Measurements from ENCODE around the gene SCGB1D4.
"Not testable (repeated sequence)": the region's sequence is repeated elsewhere in the genome, so short reads cannot be mapped to it uniquely, and the experiment has no call there.

Gene SCGB1D4

GRCh38 chr11:62337303-62338181, 38.7 kb upstream of the SCGB1D4 start, which contains the start of gene ASRGL1:
Gene ASRGL1, plus strand, starts transcription at chr11:62337448. Its CDS starts 530 bp downstream, at chr11:62337978.
- peak; percentile 82 for DNase-seq (ENCODE audit: low spot score)
- TF ChIP-seq CTCF (IDR thresholded peaks at IDR 0.05; ENCODE audit: extremely low read depth, insufficient read depth, missing control alignments): no peak
- in situ Hi-C loops (cut with MboI; ENCODE audit: low pct_unique_long_range_greater_than_20kb, low sequenced_read_pairs, unreplicated experiment): no loop called here

- DNase-seq (ENCODE audit: low spot score); in situ Hi-C loops (cut with MboI; ENCODE audit: low pct_unique_long_range_greater_than_20kb, low sequenced_read_pairs, unreplicated experiment): not testable (repeated sequence)
These were observed 38.1 kb upstream of the SCGB1D4 start for GRCh38 chr11:62336949-62337302.

GRCh38 chr11:62333768-62334167, 34.9 kb upstream of the SCGB1D4 start:
- in situ Hi-C loops (cut with MboI; ENCODE audit: low pct_unique_long_range_greater_than_20kb, low sequenced_read_pairs, unreplicated experiment): no loop called here
- TF ChIP-seq CTCF (IDR thresholded peaks at IDR 0.05; ENCODE audit: extremely low read depth, insufficient read depth, missing control alignments): no peak
- no peak for DNase-seq (ENCODE audit: low spot score)

GRCh38 chr11:62331264-62331663, 32.4 kb upstream of the SCGB1D4 start:
- in situ Hi-C loops (cut with MboI; ENCODE audit: low pct_unique_long_range_greater_than_20kb, low sequenced_read_pairs, unreplicated experiment); DNase-seq (ENCODE audit: low spot score): not testable (repeated sequence)

GRCh38 chr11:62327541-62327940, 28.7 kb upstream of the SCGB1D4 start:
- DNase-seq (ENCODE audit: low spot score); in situ Hi-C loops (cut with MboI; ENCODE audit: low pct_unique_long_range_greater_than_20kb, low sequenced_read_pairs, unreplicated experiment): not testable (repeated sequence)

- in situ Hi-C loops (cut with MboI; ENCODE audit: low pct_unique_long_range_greater_than_20kb, low sequenced_read_pairs, unreplicated experiment); DNase-seq (ENCODE audit: low spot score): not testable (repeated sequence)
These were observed 27.8 kb upstream of the SCGB1D4 start for GRCh38 chr11:62326719-62327118.

GRCh38 chr11:62325781-62326180, 26.9 kb upstream of the SCGB1D4 start:
- in situ Hi-C loops (cut with MboI; ENCODE audit: low pct_unique_long_range_greater_than_20kb, low sequenced_read_pairs, unreplicated experiment); DNase-seq (ENCODE audit: low spot score): not testable (repeated sequence)

GRCh38 chr11:62324731-62325556, 26.1 kb upstream of the SCGB1D4 start:
- peak; percentile 71 for DNase-seq (ENCODE audit: low spot score)
- peak; percentile 86 for TF ChIP-seq CTCF (IDR thresholded peaks at IDR 0.05; ENCODE audit: extremely low read depth, insufficient read depth, missing control alignments)
- in situ Hi-C loops (cut with MboI; ENCODE audit: low pct_unique_long_range_greater_than_20kb, low sequenced_read_pairs, unreplicated experiment): no loop called here

GRCh38 chr11:62322524-62322923, 23.6 kb upstream of the SCGB1D4 start:
- DNase-seq (ENCODE audit: low spot score): no peak
- no peak for TF ChIP-seq CTCF (IDR thresholded peaks at IDR 0.05; ENCODE audit: extremely low read depth, insufficient read depth, missing control alignments)
- in situ Hi-C loops (cut with MboI; ENCODE audit: low pct_unique_long_range_greater_than_20kb, low sequenced_read_pairs, unreplicated experiment): no loop called here
